Right renal cortex interstitium (tissue), 3 donors: ENCODE measurements around the gene CCNA1. TPM values are rescaled to one million over a fixed set of nuclear protein-coding genes. Genes with fewer than 3 reads are reported as not detected.

Experiments
- DNase-seq, 3 donors: peaks; one replicate each; pipeline ENCODE4 v3.0.0-alpha.2; 2013; ENCODE audit warnings: low read depth in 3 of 3, low spot score in 2 of 3
- polyA plus RNA-seq, 3 donors: library from polyadenylated mRNA; unstranded; fragments of 120-200 nt; gene quantifications; one replicate each; pipeline ENCODE4 v1.2.1, GENCODE V29; 2013; ENCODE audit not compliant: insufficient read length in 3 of 3

Gene CCNA1
- polyA plus RNA-seq = under 1 TPM; 0.61 to 0.79 (median 0.71) TPM

GRCh38 chr13:36432106-36432544, at the start of gene CCNA1:
Gene CCNA1 (plus strand): TSS chr13:36432495. CDS start chr13:36433057, 562 bp downstream.
- DNase-seq = peak in 1 of 3 donors; percentile 32

GRCh38 chr13:36385489-36385888, 46.8 kb upstream of the CCNA1 start:
- no peak for DNase-seq

GRCh38 chr13:36395280-36395679, 37.0 kb upstream of the CCNA1 start:
- no peak for DNase-seq

GRCh38 chr13:36405151-36405550, 27.1 kb upstream of the CCNA1 start:
- DNase-seq = no peak

- no peak for DNase-seq
Observed at GRCh38 chr13:36412736-36413135, 19.6 kb upstream of the CCNA1 start.

- DNase-seq = no peak
Observed at GRCh38 chr13:36413161-36413560, 19.1 kb upstream of the CCNA1 start.

GRCh38 chr13:36414461-36414860, 17.8 kb upstream of the CCNA1 start:
- no peak for DNase-seq

GRCh38 chr13:36417331-36417730, 15.0 kb upstream of the CCNA1 start:
- DNase-seq = no peak

GRCh38 chr13:36418022-36418805, 14.1 kb upstream of the CCNA1 start:
- no peak for DNase-seq

GRCh38 chr13:36420437-36420891, 11.8 kb upstream of the CCNA1 start:
- peak in 2 of 3 donors; percentile 45 to 60 for DNase-seq

- no peak for DNase-seq
Observed at GRCh38 chr13:36421447-36421846, 10.8 kb upstream of the CCNA1 start.

- no peak for DNase-seq
Observed at GRCh38 chr13:36428086-36428485, 4.2 kb upstream of the CCNA1 start.

- no peak for DNase-seq
Observed at GRCh38 chr13:36430247-36431203, 1.8 kb upstream of the CCNA1 start.

GRCh38 chr13:36431204-36432105, 840 bp upstream of the CCNA1 start:
- DNase-seq = no peak

GRCh38 chr13:36436811-36437210, 4.5 kb downstream of the CCNA1 start:
- DNase-seq = no peak

- no peak for DNase-seq
Observed at GRCh38 chr13:36438594-36439483, 6.5 kb downstream of the CCNA1 start.

GRCh38 chr13:36445278-36445677, 13.0 kb downstream of the CCNA1 start:
- DNase-seq = no peak

GRCh38 chr13:36445891-36446351, 13.6 kb downstream of the CCNA1 start:
- DNase-seq = no peak

- no peak for DNase-seq
Observed at GRCh38 chr13:36447501-36447900, 15.2 kb downstream of the CCNA1 start.
